Chondrocyte (in vitro differentiated cells): ENCODE data around the gene SUFU. TPM values are rescaled to one million over a fixed set of nuclear protein-coding genes. Genes with fewer than 3 reads are reported as not detected.

Experiments
- DNase-seq: peaks from one replicate; pipeline ENCODE4 v3.0.0; 2021; ENCODE audit warnings: mixed read lengths, low spot score
- H3K27ac Mint-ChIP-seq: one replicate; pipeline ENCODE4 v1.8.0; 2021; ENCODE audit warnings: mild to moderate bottlenecking, moderate library complexity, mixed read lengths; ENCODE audit not compliant: unreplicated experiment
- H3K27me3 Mint-ChIP-seq: 2 replicates; pipeline ENCODE4 v1.8.0; 2021; ENCODE audit warnings: low read depth, mixed read lengths
- H3K36me3 Mint-ChIP-seq: 2 replicates; pipeline ENCODE4 v1.8.0; 2021; ENCODE audit warnings: low read depth, mixed read lengths
- H3K4me1 Mint-ChIP-seq: 2 replicates; pipeline ENCODE4 v1.8.0; 2021; ENCODE audit warnings: low read depth, mild to moderate bottlenecking, mixed read lengths
- H3K4me3 Mint-ChIP-seq: one replicate; pipeline ENCODE4 v1.8.0; 2021; ENCODE audit warnings: mild to moderate bottlenecking, moderate library complexity, mixed read lengths; ENCODE audit not compliant: unreplicated experiment
- H3K9me3 Mint-ChIP-seq: 2 replicates; pipeline ENCODE4 v1.8.0; 2021; ENCODE audit warnings: low read depth, mixed read lengths
- total RNA-seq: library from RNA; stranded (reverse); gene quantifications from 3 replicates; pipeline ENCODE4 v1.2.1, GENCODE V29; 2021
- TF ChIP-seq, protein P1 (sequence below): fragments of 200-600 bp; sonication (generic); IDR thresholded peaks from 2 replicates; pipeline ENCODE4 v1.5.0; 2021; ENCODE audit warnings: antibody characterized with exemption, mild to moderate bottlenecking, moderate library complexity

Gene SUFU
- total RNA-seq, 1 donor from 2014 or later = 15.5 TPM

DNA sequence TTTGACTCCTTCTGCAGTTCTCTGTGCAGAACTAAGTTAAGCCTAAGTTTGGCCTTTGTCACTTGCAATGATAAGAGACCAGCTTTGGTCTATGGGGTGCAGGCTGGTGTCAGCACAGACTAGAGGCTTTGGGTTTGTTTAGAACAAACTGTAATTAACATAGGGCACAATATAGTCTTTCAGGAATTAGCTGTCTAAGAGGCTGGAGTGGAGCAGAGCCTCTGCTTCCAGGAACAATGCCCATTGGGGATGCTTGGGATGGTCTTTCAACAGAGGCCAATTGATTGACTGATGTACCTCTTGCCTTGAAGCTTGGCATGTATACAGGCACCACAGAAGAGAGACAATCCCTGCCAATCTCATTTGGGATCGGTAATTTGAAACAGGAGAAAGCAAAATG is 4.7 kb downstream of the SUFU start:
- Mint-ChIP-seq H3K36me3 (peaks cover 11% of the 10 kb centered on the region), H3K4me3 (no peak overlapping the region), H3K27me3 (no peaks in the 10 kb centered on the region), H3K27ac (no peak overlapping the region), H3K4me1 (peaks cover 34% of the 10 kb centered on the region), H3K9me3 (no peaks in the 10 kb centered on the region)
- DNase-seq = no peak
- TF ChIP-seq, protein P1, sequence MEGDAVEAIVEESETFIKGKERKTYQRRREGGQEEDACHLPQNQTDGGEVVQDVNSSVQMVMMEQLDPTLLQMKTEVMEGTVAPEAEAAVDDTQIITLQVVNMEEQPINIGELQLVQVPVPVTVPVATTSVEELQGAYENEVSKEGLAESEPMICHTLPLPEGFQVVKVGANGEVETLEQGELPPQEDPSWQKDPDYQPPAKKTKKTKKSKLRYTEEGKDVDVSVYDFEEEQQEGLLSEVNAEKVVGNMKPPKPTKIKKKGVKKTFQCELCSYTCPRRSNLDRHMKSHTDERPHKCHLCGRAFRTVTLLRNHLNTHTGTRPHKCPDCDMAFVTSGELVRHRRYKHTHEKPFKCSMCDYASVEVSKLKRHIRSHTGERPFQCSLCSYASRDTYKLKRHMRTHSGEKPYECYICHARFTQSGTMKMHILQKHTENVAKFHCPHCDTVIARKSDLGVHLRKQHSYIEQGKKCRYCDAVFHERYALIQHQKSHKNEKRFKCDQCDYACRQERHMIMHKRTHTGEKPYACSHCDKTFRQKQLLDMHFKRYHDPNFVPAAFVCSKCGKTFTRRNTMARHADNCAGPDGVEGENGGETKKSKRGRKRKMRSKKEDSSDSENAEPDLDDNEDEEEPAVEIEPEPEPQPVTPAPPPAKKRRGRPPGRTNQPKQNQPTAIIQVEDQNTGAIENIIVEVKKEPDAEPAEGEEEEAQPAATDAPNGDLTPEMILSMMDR = no peak

DNA sequence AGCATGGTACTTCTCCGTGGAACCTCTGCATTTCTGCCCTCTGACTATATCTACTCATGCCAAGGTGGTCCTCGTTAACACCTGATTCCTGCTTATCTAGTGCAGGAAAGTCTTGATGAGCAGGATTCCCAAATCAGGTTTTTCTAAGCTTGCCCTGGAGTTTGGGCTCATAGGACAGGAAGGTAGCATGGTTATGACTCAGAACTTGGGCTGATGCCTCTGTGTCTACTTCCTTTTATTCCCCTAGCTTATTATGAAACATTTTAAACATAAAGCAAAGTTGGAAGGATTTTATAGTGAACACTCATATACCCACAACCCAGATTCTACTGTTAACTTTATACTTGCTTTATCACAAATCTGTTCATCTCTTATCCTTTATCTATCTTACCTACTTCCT is 5.6 kb downstream of the SUFU start:
- Mint-ChIP-seq H3K4me3 (no peak overlapping the region), H3K27ac (no peak overlapping the region), H3K9me3 (no peaks in the 10 kb centered on the region), H3K36me3 (peaks cover 13% of the 10 kb centered on the region), H3K4me1 (peaks cover 34% of the 10 kb centered on the region), H3K27me3 (no peaks in the 10 kb centered on the region)
- no peak for DNase-seq
- TF ChIP-seq, protein P1 = no peak

DNA sequence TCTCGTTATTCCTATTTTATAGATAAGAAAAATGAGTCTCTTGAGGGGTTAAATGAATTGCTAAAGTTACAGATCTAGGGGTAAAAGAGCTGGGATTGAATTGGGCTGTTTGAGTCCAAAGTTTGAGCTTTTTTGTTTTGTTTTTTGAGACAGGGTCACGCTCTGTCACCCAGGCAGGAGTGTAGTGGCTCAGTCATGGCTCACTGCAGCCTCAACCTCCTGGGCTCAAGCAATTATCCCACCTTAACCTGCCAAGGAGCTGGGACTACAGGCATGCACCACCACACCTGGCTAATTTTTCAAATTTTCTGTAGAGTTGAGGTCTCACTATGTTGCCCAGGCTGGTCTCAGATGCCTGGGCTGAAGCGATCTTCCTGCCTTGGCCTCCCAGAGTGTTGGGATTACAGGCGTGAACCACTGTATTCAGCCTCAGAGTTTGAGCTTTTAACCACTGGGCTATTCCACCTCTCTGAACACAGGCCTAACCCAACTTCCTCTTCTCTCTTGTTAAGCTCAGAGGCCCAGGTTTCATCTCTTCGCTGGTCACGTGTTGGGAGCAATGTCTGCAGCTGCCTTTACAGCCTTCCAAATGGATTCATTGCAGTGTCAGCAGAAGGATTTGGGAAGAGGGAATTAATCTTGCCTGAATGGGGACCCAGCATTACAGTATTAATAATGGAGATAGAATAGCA is 8.0 kb downstream of the SUFU start:
- H3K9me3 Mint-ChIP-seq = no peaks in the 10 kb centered on the region
- H3K27ac Mint-ChIP-seq = no peak overlapping the region
- peaks cover 22% of the 10 kb centered on the region for H3K4me1 Mint-ChIP-seq
- H3K27me3 Mint-ChIP-seq = no peaks in the 10 kb centered on the region
- DNase-seq = no peak
- no peak overlapping the region for H3K4me3 Mint-ChIP-seq
- TF ChIP-seq, protein P1 = no peak
- H3K36me3 Mint-ChIP-seq = peaks cover 13% of the 10 kb centered on the region

DNA sequence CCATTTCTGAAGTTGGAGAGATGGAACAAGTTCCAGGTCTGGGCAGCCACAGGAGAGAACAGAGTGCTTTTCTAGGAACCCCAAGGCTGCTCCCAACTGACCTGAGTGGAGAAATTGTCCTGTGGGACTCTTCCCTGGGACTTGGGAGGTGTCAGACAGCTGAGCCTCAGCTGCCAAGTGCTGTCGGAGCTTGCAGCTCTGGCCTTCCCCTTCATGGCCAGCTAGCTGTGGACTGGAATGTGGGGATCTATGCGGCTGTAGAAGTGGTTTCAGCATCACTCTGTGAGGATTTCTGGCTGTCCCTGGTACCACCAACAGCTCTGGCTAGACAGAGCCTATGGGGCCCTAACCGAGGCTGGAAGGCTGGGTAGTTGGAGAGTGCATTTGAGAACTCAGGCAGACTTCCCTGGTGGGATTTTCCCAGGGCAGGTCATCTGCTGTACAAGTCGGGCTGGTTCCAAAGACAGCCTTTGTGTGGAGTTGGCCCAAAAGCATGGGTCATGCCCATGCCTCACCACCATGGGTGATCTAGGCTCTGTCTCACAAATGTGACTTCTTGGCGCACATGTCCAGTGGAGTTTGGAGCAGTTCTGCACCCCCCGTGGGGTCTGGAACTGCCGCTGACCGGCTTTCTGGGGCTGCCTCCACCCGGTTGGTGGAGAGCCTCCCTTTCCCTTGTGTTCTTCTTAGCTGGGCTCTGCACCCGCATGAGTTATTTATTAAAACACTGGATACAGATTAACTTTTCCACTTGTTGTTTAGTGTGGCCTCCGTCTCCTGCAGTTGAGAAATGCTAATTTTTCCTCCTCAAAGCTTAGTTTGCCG is 10.9 kb downstream of the SUFU start:
- Mint-ChIP-seq H3K4me1 (peaks cover 19% of the 10 kb centered on the region), H3K36me3 (peaks cover 13% of the 10 kb centered on the region), H3K9me3 (no peaks in the 10 kb centered on the region), H3K27me3 (no peaks in the 10 kb centered on the region), H3K4me3 (no peak overlapping the region), H3K27ac (no peak overlapping the region)
- no peak for DNase-seq
- TF ChIP-seq, protein P1 = no peak

DNA sequence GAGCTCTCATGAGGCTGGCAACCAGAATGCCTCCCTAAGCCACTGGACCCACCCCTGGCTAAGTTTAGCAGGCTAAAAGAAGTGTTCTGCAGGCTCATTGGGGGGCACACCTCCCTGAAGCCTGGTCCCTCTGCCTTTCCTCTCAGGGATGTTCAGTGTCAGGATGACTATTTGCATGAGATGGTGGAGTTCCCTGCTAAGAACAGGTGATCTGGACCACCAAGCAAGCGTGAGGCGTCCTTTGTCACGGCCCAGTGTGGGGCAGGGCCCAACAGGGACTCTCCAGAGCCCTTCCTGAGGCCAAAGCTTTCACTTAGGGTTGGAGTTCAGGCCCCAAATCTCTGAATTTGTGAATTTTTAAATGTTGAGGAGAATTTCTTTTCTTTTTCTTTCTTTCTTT is 12.0 kb downstream of the SUFU start:
- no peak overlapping the region for H3K27ac Mint-ChIP-seq
- no peaks in the 10 kb centered on the region for H3K27me3 Mint-ChIP-seq
- TF ChIP-seq, protein P1 = no peak
- no peak for DNase-seq
- no peak overlapping the region for H3K4me3 Mint-ChIP-seq
- peaks cover 14% of the 10 kb centered on the region for H3K36me3 Mint-ChIP-seq
- H3K9me3 Mint-ChIP-seq = no peaks in the 10 kb centered on the region
- H3K4me1 Mint-ChIP-seq = peaks cover 19% of the 10 kb centered on the region
